Activated CD4-positive, alpha-beta T cell treated with anti-CD3 and anti-CD28 coated beads, Interleukin-2, amount 10 ng/mL, durations not matched to agents 24 days and 14 days (primary cell): ENCODE data around the gene RABGGTA. TPM values are rescaled to one million over a fixed set of nuclear protein-coding genes. Genes with fewer than 3 reads are reported as not detected.

Source experiments
- DNase-seq: peaks from one replicate; pipeline ENCODE4 v3.0.0; 2022
- H3K27ac Mint-ChIP-seq: one replicate; pipeline ENCODE4 v1.8.0; 2022; ENCODE audit warnings: mild to moderate bottlenecking, mixed read lengths
- H3K27me3 Mint-ChIP-seq: one replicate; pipeline ENCODE4 v1.8.0; 2022; ENCODE audit warnings: mixed read lengths
- H3K36me3 Mint-ChIP-seq: one replicate; pipeline ENCODE4 v1.8.0; 2022; ENCODE audit warnings: low read depth, mild to moderate bottlenecking, mixed read lengths
- H3K4me1 Mint-ChIP-seq: one replicate; pipeline ENCODE4 v1.8.0; 2021; ENCODE audit warnings: mixed read lengths
- H3K4me3 Mint-ChIP-seq: one replicate; pipeline ENCODE4 v1.8.0; 2022; ENCODE audit warnings: mild to moderate bottlenecking, moderate library complexity, mixed read lengths
- H3K9me3 Mint-ChIP-seq: one replicate; pipeline ENCODE4 v1.8.0; 2021; ENCODE audit warnings: mixed read lengths
- intact Hi-C: fragments of 100-400 bp; cut with micrococcal nuclease; formaldehyde crosslinking; loops from one replicate; pipeline ENCODE4 v1.15.1; 2023
- total RNA-seq: library from RNA; stranded (reverse); gene quantifications from 2 replicates; pipeline ENCODE4 v1.2.3, GENCODE V29; 2022

Gene RABGGTA
- total RNA-seq, 1 donor from 2014 or later: 49.6 TPM

- peak; percentile 99 for DNase-seq
- Mint-ChIP-seq H3K27ac (peak overlapping the region; percentile 100), H3K4me1 (peaks cover 61% of the 10 kb centered on the region), H3K4me3 (peak overlapping the region; percentile 99), H3K27me3 (no peaks in the 10 kb centered on the region), H3K36me3 (peaks cover 44% of the 10 kb centered on the region), H3K9me3 (no peaks in the 10 kb centered on the region)
- intact Hi-C loops: loop anchor here (1.0 to 2.0 kb wide), 8 partner anchors 10 to 200 kb away; partner anchors contain the start of genes CHMP4A, GMPR2, IPO4 and NEDD8
These were observed 29.5 kb downstream of the RABGGTA start for GRCh38 chr14:24241829-24242443.

- peak overlapping the region; percentile 52 for H3K27ac Mint-ChIP-seq
- H3K36me3 Mint-ChIP-seq: peaks cover 57% of the 10 kb centered on the region
- H3K4me3 Mint-ChIP-seq: peak overlapping the region; percentile 99
- no peaks in the 10 kb centered on the region for H3K9me3 Mint-ChIP-seq
- H3K4me1 Mint-ChIP-seq: peaks cover 62% of the 10 kb centered on the region
- no peak for DNase-seq
- intact Hi-C loops: no loop called here
- H3K27me3 Mint-ChIP-seq: no peaks in the 10 kb centered on the region
These were observed 31.1 kb downstream of the RABGGTA start for GRCh38 chr14:24240110-24240918.

- H3K27me3 Mint-ChIP-seq: no peaks in the 10 kb centered on the region
- peak overlapping the region; percentile 27 for H3K27ac Mint-ChIP-seq
- peaks cover 66% of the 10 kb centered on the region for H3K36me3 Mint-ChIP-seq
- no peaks in the 10 kb centered on the region for H3K9me3 Mint-ChIP-seq
- DNase-seq: no peak
- H3K4me1 Mint-ChIP-seq: peaks cover 67% of the 10 kb centered on the region
- intact Hi-C loops: no loop called here
- no peak overlapping the region for H3K4me3 Mint-ChIP-seq
These were observed 32.8 kb downstream of the RABGGTA start for GRCh38 chr14:24238527-24239037.

- Mint-ChIP-seq H3K27ac (no peak overlapping the region), H3K27me3 (no peaks in the 10 kb centered on the region), H3K9me3 (no peaks in the 10 kb centered on the region), H3K4me1 (peaks cover 66% of the 10 kb centered on the region), H3K4me3 (no peak overlapping the region), H3K36me3 (peaks cover 66% of the 10 kb centered on the region)
- DNase-seq: no peak
- intact Hi-C loops: no loop called here
These were observed 33.3 kb downstream of the RABGGTA start for GRCh38 chr14:24238123-24238522.

- Mint-ChIP-seq H3K27me3 (no peaks in the 10 kb centered on the region), H3K36me3 (peaks cover 66% of the 10 kb centered on the region), H3K4me3 (no peak overlapping the region), H3K27ac (no peak overlapping the region), H3K9me3 (no peaks in the 10 kb centered on the region), H3K4me1 (peaks cover 62% of the 10 kb centered on the region)
- intact Hi-C loops: no loop called here
- no peak for DNase-seq
These were observed 33.9 kb downstream of the RABGGTA start for GRCh38 chr14:24237463-24237955.

- H3K27me3 Mint-ChIP-seq: no peaks in the 10 kb centered on the region
- H3K27ac Mint-ChIP-seq: no peak overlapping the region
- H3K9me3 Mint-ChIP-seq: no peaks in the 10 kb centered on the region
- H3K36me3 Mint-ChIP-seq: peaks cover 64% of the 10 kb centered on the region
- no peak overlapping the region for H3K4me3 Mint-ChIP-seq
- intact Hi-C loops: no loop called here
- peaks cover 60% of the 10 kb centered on the region for H3K4me1 Mint-ChIP-seq
- DNase-seq: no peak
These were observed 34.5 kb downstream of the RABGGTA start for GRCh38 chr14:24236689-24237462.

GRCh38 chr14:24235804-24236688 is 35.4 kb downstream of the RABGGTA start:
- peaks cover 63% of the 10 kb centered on the region for H3K36me3 Mint-ChIP-seq
- H3K4me1 Mint-ChIP-seq: peaks cover 64% of the 10 kb centered on the region
- no peak overlapping the region for H3K4me3 Mint-ChIP-seq
- H3K9me3 Mint-ChIP-seq: no peaks in the 10 kb centered on the region
- intact Hi-C loops: no loop called here
- no peaks in the 10 kb centered on the region for H3K27me3 Mint-ChIP-seq
- H3K27ac Mint-ChIP-seq: peak overlapping the region; percentile 17
- DNase-seq: no peak

- H3K36me3 Mint-ChIP-seq: peaks cover 48% of the 10 kb centered on the region
- intact Hi-C loops: no loop called here
- peak overlapping the region; percentile 53 for H3K4me3 Mint-ChIP-seq
- H3K4me1 Mint-ChIP-seq: peaks cover 52% of the 10 kb centered on the region
- no peaks in the 10 kb centered on the region for H3K27me3 Mint-ChIP-seq
- no peak for DNase-seq
- H3K9me3 Mint-ChIP-seq: no peaks in the 10 kb centered on the region
- no peak overlapping the region for H3K27ac Mint-ChIP-seq
These were observed 37.0 kb downstream of the RABGGTA start for GRCh38 chr14:24234095-24235005.

GRCh38 chr14:24233538-24233866 is 37.9 kb downstream of the RABGGTA start:
- peak overlapping the region; percentile 92 for H3K4me3 Mint-ChIP-seq
- intact Hi-C loops: no loop called here
- H3K9me3 Mint-ChIP-seq: no peaks in the 10 kb centered on the region
- peaks cover 45% of the 10 kb centered on the region for H3K4me1 Mint-ChIP-seq
- H3K27ac Mint-ChIP-seq: peak overlapping the region; percentile 92
- no peak for DNase-seq
- no peaks in the 10 kb centered on the region for H3K27me3 Mint-ChIP-seq
- H3K36me3 Mint-ChIP-seq: peaks cover 42% of the 10 kb centered on the region

- Mint-ChIP-seq H3K4me3 (peak within 1 kb of the TSS; percentile 92), H3K4me1 (peaks cover 40% of the 10 kb centered on the region), H3K9me3 (no peaks in the 10 kb centered on the region), H3K36me3 (peaks cover 36% of the 10 kb centered on the region), H3K27ac (peak within 1 kb of the TSS; percentile 92), H3K27me3 (no peaks in the 10 kb centered on the region)
- peak; percentile 77 for DNase-seq
- intact Hi-C loops: loop anchor here (1.0 kb wide), 6 partner anchors 9 to 119 kb away; partner anchors contain the start of genes CHMP4A, DCAF11, DHRS1 and IPO4
These were observed 38.5 kb downstream of the RABGGTA start, which contains the start of gene GMPR2 for GRCh38 chr14:24232645-24233537. Gene GMPR2 (plus strand): TSS chr14:24232929. CDS start chr14:24233254, 325 bp downstream.

GRCh38 chr14:24232121-24232644 is 39.2 kb downstream of the RABGGTA start, which contains the start of gene NEDD8:
Gene NEDD8 (minus strand): TSS chr14:24232367. CDS start chr14:24232267, 100 bp downstream.
- Mint-ChIP-seq H3K27me3 (no peaks in the 10 kb centered on the region), H3K36me3 (peaks cover 34% of the 10 kb centered on the region), H3K27ac (peak within 1 kb of the TSS; percentile 92), H3K9me3 (no peaks in the 10 kb centered on the region), H3K4me3 (peak within 1 kb of the TSS; percentile 92), H3K4me1 (peaks cover 41% of the 10 kb centered on the region)
- peak; percentile 96 for DNase-seq
- intact Hi-C loops: loop anchor here (1.0 kb wide), 6 partner anchors 10 to 118 kb away; partner anchors contain the start of genes CHMP4A, DCAF11, DHRS1 and IPO4
